Epidermal melanocyte (primary cell): Measurements from ENCODE around the gene TAF1C.
A peak's percentile ranks its signal among the peaks of the same experiment; 100 is the strongest.

Experiments
- DNase-seq: peaks from one replicate; pipeline ENCODE4 v3.0.0; 2011; ENCODE audit warnings: low spot score; ENCODE audit not compliant: insufficient read length

Gene TAF1C

GRCh38 chr16:84161037-84161436 is 25.8 kb downstream of the TAF1C start:
- DNase-seq: no peak

GRCh38 chr16:84159800-84160199 is 27.1 kb downstream of the TAF1C start:
- DNase-seq: no peak

GRCh38 chr16:84159007-84159406 is 27.9 kb downstream of the TAF1C start:
- no peak for DNase-seq

- DNase-seq: no peak
Measured at GRCh38 chr16:84156342-84156784, 30.5 kb downstream of the TAF1C start.

GRCh38 chr16:84155771-84156170 is 31.1 kb downstream of the TAF1C start:
- no peak for DNase-seq

GRCh38 chr16:84155226-84155625 is 31.6 kb downstream of the TAF1C start:
- DNase-seq: no peak

- no peak for DNase-seq
Measured at GRCh38 chr16:84153660-84154214, 33.1 kb downstream of the TAF1C start.

GRCh38 chr16:84150926-84151325 is 35.9 kb downstream of the TAF1C start:
- DNase-seq: no peak

- DNase-seq: peak; percentile 88
Measured at GRCh38 chr16:84144859-84145639, 41.8 kb downstream of the TAF1C start, which contains the start of the genes DNAAF1 and HSDL1. TSS of gene DNAAF1 (plus strand) at chr16:84145308. CDS start at chr16:84145441, 133 bp downstream. TSS of gene HSDL1 (minus strand) at chr16:84145177. CDS start at chr16:84131321, 13,856 bp downstream.

GRCh38 chr16:84144209-84144858 is 42.5 kb downstream of the TAF1C start:
- DNase-seq: no peak

GRCh38 chr16:84143784-84144199 is 43.1 kb downstream of the TAF1C start:
- no peak for DNase-seq

- no peak for DNase-seq
Measured at GRCh38 chr16:84143081-84143480, 43.8 kb downstream of the TAF1C start.

- DNase-seq: no peak
Measured at GRCh38 chr16:84141143-84141670, 45.6 kb downstream of the TAF1C start.

GRCh38 chr16:84139628-84140258 is 47.1 kb downstream of the TAF1C start:
- no peak for DNase-seq

GRCh38 chr16:84138824-84139627 is 47.8 kb downstream of the TAF1C start:
- DNase-seq: no peak

- DNase-seq: no peak
Measured at GRCh38 chr16:84138500-84138823, 48.4 kb downstream of the TAF1C start.

GRCh38 chr16:84137769-84138357 is 49.0 kb downstream of the TAF1C start:
- no peak for DNase-seq

GRCh38 chr16:84137287-84137686 is 49.6 kb downstream of the TAF1C start:
- DNase-seq: no peak

GRCh38 chr16:84136331-84137125 is 50.3 kb downstream of the TAF1C start:
- no peak for DNase-seq
